CD4-positive, alpha-beta memory T cell (primary cell): ENCODE measurements around the gene MRPS27. TPM values are rescaled to one million over a fixed set of nuclear protein-coding genes. Genes with fewer than 3 reads are reported as not detected.
A peak's percentile ranks its signal among the peaks of the same experiment; 100 is the strongest.

Experiments used
- CTCF ChIA-PET: fragments of 350-600 bp; sonication (Branson Sonifier 250); formaldehyde crosslinking; loops from one replicate; lab custom pipeline; 2021; ENCODE audit warnings: inconsistent platforms; ENCODE audit not compliant: partially characterized antibody; lab: Charles Lee
- POLR2A ChIA-PET: fragments of 350-600 bp; sonication (Branson Sonifier 250); formaldehyde crosslinking; loops from one replicate; lab custom pipeline; 2021; ENCODE audit not compliant: partially characterized antibody; lab: Charles Lee
- DNase-seq, 5 donors: peaks; one replicate each; pipeline versions ENCODE4 v3.0.0 to v3.0.0-alpha.2; 2020 to 2022; ENCODE audit warnings: mixed read lengths in 1 of 5
- H3K27ac ChIP-seq: one replicate; pipeline ENCODE4 v1.7.0; 2013; ENCODE audit warnings: low read depth, low read length
- H3K27me3 ChIP-seq: 2 replicates; pipeline ENCODE4 v1.7.0; 2013; ENCODE audit warnings: mild to moderate bottlenecking, low read length, moderate library complexity; ENCODE audit not compliant: insufficient read depth
- H3K36me3 ChIP-seq: 2 replicates; pipeline ENCODE4 v1.7.0; 2013; ENCODE audit warnings: mild to moderate bottlenecking, low read length, moderate library complexity; ENCODE audit not compliant: insufficient read depth
- H3K4me1 ChIP-seq: 2 replicates; pipeline ENCODE4 v1.7.0; 2013; ENCODE audit warnings: mild to moderate bottlenecking, low read length, moderate library complexity; ENCODE audit not compliant: insufficient read depth
- H3K4me3 ChIP-seq, 2 donors: one replicate each; pipeline ENCODE4 v1.7.0; 2013; ENCODE audit warnings: low read length in 2 of 2, mild to moderate bottlenecking in 1 of 2
- H3K9me3 ChIP-seq, 2 donors: one replicate each; pipeline ENCODE4 v1.7.0; 2013; ENCODE audit warnings: low read length in 2 of 2, control low read depth in 1 of 2; ENCODE audit not compliant: control insufficient read depth in 1 of 2
- H3K27ac Mint-ChIP-seq, 7 donors: one replicate each; pipeline ENCODE4 v1.8.0; 2020 to 2021; ENCODE audit warnings: mixed read lengths in 7 of 7, mild to moderate bottlenecking in 6 of 7, inconsistent platforms in 3 of 7, moderate library complexity in 3 of 7
- H3K27me3 Mint-ChIP-seq, 2 donors: one replicate each; pipeline ENCODE4 v1.8.0; 2020 to 2021; ENCODE audit warnings: mixed read lengths in 2 of 2
- H3K36me3 Mint-ChIP-seq, 2 donors: one replicate each; pipeline ENCODE4 v1.8.0; 2020 to 2021; ENCODE audit warnings: mixed read lengths in 2 of 2, inconsistent platforms in 1 of 2, mild to moderate bottlenecking in 1 of 2
- H3K4me1 Mint-ChIP-seq, 4 donors: one replicate each; pipeline ENCODE4 v1.8.0; 2020 to 2021; ENCODE audit warnings: mixed read lengths in 4 of 4, mild to moderate bottlenecking in 1 of 4
- H3K4me3 Mint-ChIP-seq, 8 donors: one replicate each; pipeline ENCODE4 v1.8.0; 2020 to 2021; ENCODE audit warnings: mixed read lengths in 8 of 8, mild to moderate bottlenecking in 7 of 8, moderate library complexity in 6 of 8, inconsistent platforms in 3 of 8
- H3K9me3 Mint-ChIP-seq, 8 donors: one replicate each; pipeline ENCODE4 v1.8.0; 2020 to 2021; ENCODE audit warnings: mixed read lengths in 8 of 8, mild to moderate bottlenecking in 5 of 8, inconsistent platforms in 3 of 8, moderate library complexity in 1 of 8
- intact Hi-C: fragments of 100-400 bp; cut with micrococcal nuclease; formaldehyde crosslinking; loops from one replicate; pipeline ENCODE4 v1.15.1; 2023
- polyA plus RNA-seq, 2 donors: library from polyadenylated mRNA; unstranded; fragments of 300-500 nt; fragmentation: Illumina TruSeq; gene quantifications; one replicate each; pipeline ENCODE4 v1.2.3, GENCODE V29; 2021
- total RNA-seq, 2 experiments: library from RNA; stranded (reverse); gene quantifications; one replicate each; pipeline ENCODE4 v1.2.3, GENCODE V29; 2021

The MRPS27 gene
- total and polyA plus RNA-seq, 4 experiments from 2014 or later, result 36.6 to 44.6 (median 39.0) TPM

DNA sequence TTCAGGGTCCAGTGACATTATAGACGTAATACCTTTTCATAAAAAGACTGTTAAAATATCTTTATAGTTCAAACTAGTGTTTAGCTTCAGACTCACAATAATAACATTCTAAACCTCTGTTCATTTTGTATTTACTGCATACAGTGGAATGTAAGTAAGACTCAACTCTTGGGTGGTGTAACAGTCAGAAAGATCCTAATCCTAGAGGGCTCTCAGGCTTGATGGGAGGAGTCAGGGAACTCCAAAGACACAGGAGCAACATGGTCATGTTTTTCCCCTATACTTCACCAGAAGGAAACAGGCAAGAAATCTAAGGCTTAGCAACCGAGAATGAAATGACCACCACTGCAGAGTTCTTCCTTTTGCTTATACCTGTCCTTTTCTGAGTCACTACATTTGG, 82.6 kb downstream of the MRPS27 start:
- Mint-ChIP-seq H3K36me3 (peaks cover 18 to 38% of the 10 kb centered on the region in 2 donors), H3K27me3 (no peaks in the 10 kb centered on the region), H3K9me3 (no peaks in the 10 kb centered on the region), H3K4me1 (peaks cover 23 to 34% (median 30%) of the 10 kb centered on the region in 4 donors), H3K4me3 (no peak overlapping the region), H3K27ac (no peak overlapping the region)
- ChIA-PET POLR2A (no interaction called here), CTCF (interaction anchor here (2.1 kb wide), 1 partner anchor 71 kb away, joined by 6 read pairs; no protein-coding TSS in a partner anchor)
- Histone ChIP-seq H3K36me3 (no peaks in the 10 kb centered on the region), H3K9me3 (no peaks in the 10 kb centered on the region), H3K27me3 (no peaks in the 10 kb centered on the region), H3K4me1 (peaks cover 34% of the 10 kb centered on the region), H3K4me3 (no peak overlapping the region), H3K27ac (no peak overlapping the region)
- intact Hi-C loops, result no loop called here
- no peak for DNase-seq

DNA sequence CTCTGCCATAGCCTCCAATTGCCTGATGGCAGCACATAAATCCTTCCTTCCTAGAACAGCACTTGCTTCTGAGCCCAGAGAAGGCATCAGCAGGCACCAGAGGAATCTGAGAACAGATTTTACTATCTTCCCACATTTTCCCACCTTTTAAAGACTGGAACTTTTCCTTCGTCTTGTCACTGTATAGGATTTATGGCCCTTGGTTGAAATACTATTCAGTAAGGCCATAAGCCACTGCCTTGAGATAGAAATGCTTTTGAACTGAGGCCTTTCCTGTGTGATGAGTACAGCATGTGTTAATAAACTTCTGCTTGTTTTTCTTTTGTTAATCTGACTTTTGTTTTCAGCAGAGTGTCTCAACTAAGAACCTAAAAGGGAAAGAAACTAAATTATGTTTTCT, 84.3 kb downstream of the MRPS27 start:
- no peak overlapping the region for H3K27ac Mint-ChIP-seq
- peaks cover 27 to 42% (median 36%) of the 10 kb centered on the region in 4 donors for H3K4me1 Mint-ChIP-seq
- peaks cover 23 to 42% of the 10 kb centered on the region in 2 donors for H3K36me3 Mint-ChIP-seq
- no peaks in the 10 kb centered on the region for H3K27me3 Mint-ChIP-seq
- H3K9me3 Mint-ChIP-seq, result no peaks in the 10 kb centered on the region
- Histone ChIP-seq H3K36me3 (peaks cover 4% of the 10 kb centered on the region), H3K27ac (no peak overlapping the region), H3K9me3 (no peaks in the 10 kb centered on the region), H3K27me3 (no peaks in the 10 kb centered on the region), H3K4me3 (no peak overlapping the region), H3K4me1 (peaks cover 45% of the 10 kb centered on the region)
- ChIA-PET POLR2A (no interaction called here), CTCF (interaction anchor here (0.7 kb wide), 1 partner anchor 72 kb away, joined by 3 read pairs; no protein-coding TSS in a partner anchor)
- intact Hi-C loops, result loop anchor here (2.0 kb wide), 1 partner anchor 33 kb away; no protein-coding TSS in a partner anchor
- no peak for DNase-seq
- H3K4me3 Mint-ChIP-seq, result no peak overlapping the region

DNA sequence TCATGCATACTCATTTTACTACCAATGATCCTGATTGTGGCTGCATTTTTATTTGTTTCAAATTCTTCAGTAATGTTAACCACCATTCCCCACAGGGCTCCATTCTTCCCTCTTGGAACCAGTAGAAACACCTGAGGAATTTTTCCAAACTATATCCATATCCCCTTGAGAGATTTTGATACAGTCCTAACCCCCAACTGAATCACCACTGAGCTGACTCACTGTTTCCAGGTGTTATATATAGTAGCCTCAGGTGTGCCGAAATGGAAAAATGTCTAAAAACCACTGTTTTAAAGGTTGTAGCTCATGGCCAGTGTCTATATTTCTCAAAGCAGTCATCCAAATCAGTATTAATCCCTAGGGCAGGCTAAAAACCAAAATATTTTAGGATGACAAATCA, 85.2 kb downstream of the MRPS27 start:
- ChIA-PET CTCF (interaction anchor here (0.7 to 2.4 kb wide), 2 partner anchors 12 to 74 kb away, joined by 3 to 8 read pairs; no protein-coding TSS in a partner anchor), POLR2A (no interaction called here)
- peaks cover 31 to 47% (median 39%) of the 10 kb centered on the region in 4 donors for H3K4me1 Mint-ChIP-seq
- Histone ChIP-seq H3K36me3 (peaks cover 4% of the 10 kb centered on the region), H3K4me1 (peaks cover 45% of the 10 kb centered on the region), H3K4me3 (no peak overlapping the region), H3K27me3 (no peaks in the 10 kb centered on the region), H3K27ac (no peak overlapping the region), H3K9me3 (no peaks in the 10 kb centered on the region)
- no peak for DNase-seq
- H3K4me3 Mint-ChIP-seq, result peak overlapping the region in 1 of 8 donors; percentile 12
- H3K9me3 Mint-ChIP-seq, result no peaks in the 10 kb centered on the region
- H3K27me3 Mint-ChIP-seq, result no peaks in the 10 kb centered on the region
- peaks cover 29 to 48% of the 10 kb centered on the region in 2 donors for H3K36me3 Mint-ChIP-seq
- peak overlapping the region in 3 of 7 donors; percentile 13 to 62 (median 20) for H3K27ac Mint-ChIP-seq
- intact Hi-C loops, result loop anchor here (2.0 to 5.0 kb wide), 3 partner anchors 34 to 98 kb away; no protein-coding TSS in a partner anchor

DNA sequence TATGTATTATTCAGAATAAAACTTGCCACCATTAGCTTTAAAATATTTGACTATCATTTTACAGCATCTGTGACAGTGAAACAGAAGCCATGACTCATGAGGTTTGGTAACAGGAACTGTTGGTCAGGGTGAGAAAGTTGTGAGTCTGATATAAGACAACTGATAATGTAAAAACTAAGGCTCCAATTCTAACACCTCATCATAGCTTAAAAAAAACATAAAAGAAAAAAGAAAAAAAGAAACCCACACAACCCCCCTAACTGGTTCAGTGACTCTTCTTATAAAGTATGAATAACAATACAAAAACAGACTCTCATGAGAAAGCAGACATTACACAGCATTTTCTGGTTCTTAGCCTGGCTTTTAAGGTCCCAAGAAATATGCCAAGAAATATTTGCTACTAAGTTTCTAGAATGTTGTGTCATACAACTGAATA, 85.8 kb downstream of the MRPS27 start:
- CTCF ChIA-PET, result interaction anchor here (0.7 to 2.4 kb wide), 2 partner anchors 12 to 74 kb away, joined by 3 to 8 read pairs; no protein-coding TSS in a partner anchor
- peaks cover 45% of the 10 kb centered on the region for H3K4me1 ChIP-seq
- Mint-ChIP-seq H3K4me1 (peaks cover 31 to 47% (median 39%) of the 10 kb centered on the region in 4 donors), H3K27ac (peak overlapping the region in 3 of 7 donors; percentile 6 to 62 (median 20)), H3K27me3 (no peaks in the 10 kb centered on the region), H3K36me3 (peaks cover 32 to 48% of the 10 kb centered on the region in 2 donors), H3K4me3 (peak overlapping the region in 5 of 8 donors; percentile 13 to 70 (median 41)), H3K9me3 (no peaks in the 10 kb centered on the region)
- peak; percentile 64 to 71 (median 67) for DNase-seq
- H3K9me3 ChIP-seq, result no peaks in the 10 kb centered on the region
- intact Hi-C loops, result loop anchor here (2.0 to 5.0 kb wide), 3 partner anchors 35 to 97 kb away; no protein-coding TSS in a partner anchor
- H3K4me3 ChIP-seq, result no peak overlapping the region
- H3K27me3 ChIP-seq, result no peaks in the 10 kb centered on the region
- no peak overlapping the region for H3K27ac ChIP-seq
- POLR2A ChIA-PET, result interaction anchor here (0.8 kb wide), 2 partner anchors 74 to 85 kb away, joined by 3 to 5 read pairs; partner anchors contain the start of genes MRPS27 and PTCD2
- H3K36me3 ChIP-seq, result peaks cover 4% of the 10 kb centered on the region

DNA sequence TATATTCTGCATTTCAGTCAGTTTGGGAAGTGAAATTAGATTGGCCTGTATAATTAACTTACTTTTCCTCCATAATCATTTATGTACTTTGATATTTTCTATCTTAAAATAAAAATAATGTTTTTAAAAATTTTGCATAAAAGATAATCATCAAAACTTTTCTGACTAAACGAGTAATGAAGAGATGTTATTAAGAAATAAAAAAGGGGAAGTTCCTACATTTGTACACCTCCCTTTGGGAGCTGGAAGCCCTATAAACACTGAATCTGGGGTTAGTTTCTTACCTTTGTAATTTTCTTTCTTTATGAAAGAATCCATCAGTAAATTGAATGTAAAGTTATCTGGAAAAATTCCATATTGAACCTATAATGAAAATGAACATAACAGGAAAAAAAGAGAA, 86.2 kb downstream of the MRPS27 start:
- POLR2A ChIA-PET, result interaction anchor here (0.8 kb wide), 2 partner anchors 75 to 86 kb away, joined by 3 to 5 read pairs; partner anchors contain the start of genes MRPS27 and PTCD2
- H3K4me3 Mint-ChIP-seq, result peak overlapping the region in 3 of 8 donors; percentile 41 to 70 (median 42)

DNA sequence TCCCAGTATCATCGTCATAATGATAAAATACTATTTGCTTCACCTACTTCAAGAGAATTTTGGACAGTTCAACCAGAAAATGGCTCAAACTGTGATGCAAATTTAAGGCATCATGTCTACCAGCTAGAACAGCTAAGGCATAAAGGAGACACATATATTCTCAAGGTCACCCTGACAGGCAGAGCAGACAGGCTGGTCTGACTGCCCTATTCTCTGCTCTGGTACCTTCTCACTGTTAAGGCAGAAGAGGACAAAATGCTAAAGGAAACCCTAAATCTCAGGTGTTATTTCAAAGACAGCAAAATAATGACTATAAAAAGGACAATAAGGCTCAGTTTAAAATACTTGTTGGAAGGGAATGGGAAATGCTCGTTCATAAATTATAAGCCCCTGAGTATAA, 87.2 kb downstream of the MRPS27 start:
- no peaks in the 10 kb centered on the region for H3K27me3 Mint-ChIP-seq
- intact Hi-C loops, result loop anchor here (5.0 kb wide), 2 partner anchors 74 to 96 kb away; no protein-coding TSS in a partner anchor
- peaks cover 31 to 47% (median 39%) of the 10 kb centered on the region in 4 donors for H3K4me1 Mint-ChIP-seq

More for the DNA sequence above, 86.2 kb downstream of the MRPS27 start:
- no peaks in the 10 kb centered on the region for H3K27me3 ChIP-seq
- Mint-ChIP-seq H3K9me3 (no peaks in the 10 kb centered on the region), H3K4me1 (peaks cover 31 to 47% (median 39%) of the 10 kb centered on the region in 4 donors), H3K27me3 (no peaks in the 10 kb centered on the region), H3K36me3 (peaks cover 32 to 43% of the 10 kb centered on the region in 2 donors), H3K27ac (peak overlapping the region in 2 of 7 donors; percentile 6 to 62)
- CTCF ChIA-PET, result interaction anchor here (2.4 kb wide), 1 partner anchor 75 kb away, joined by 8 read pairs; no protein-coding TSS in a partner anchor
- no peak overlapping the region for H3K27ac ChIP-seq
- peaks cover 45% of the 10 kb centered on the region for H3K4me1 ChIP-seq
- H3K4me3 ChIP-seq, result no peak overlapping the region
- no peak for DNase-seq
- intact Hi-C loops, result loop anchor here (2.0 to 5.0 kb wide), 3 partner anchors 35 to 97 kb away; no protein-coding TSS in a partner anchor
- H3K36me3 ChIP-seq, result peaks cover 4% of the 10 kb centered on the region
- H3K9me3 ChIP-seq, result no peaks in the 10 kb centered on the region

More for the DNA sequence above, 87.2 kb downstream of the MRPS27 start:
- Histone ChIP-seq H3K9me3 (no peaks in the 10 kb centered on the region), H3K36me3 (peaks cover 4% of the 10 kb centered on the region), H3K4me3 (peak overlapping the region; percentile 2 to 8), H3K27me3 (no peaks in the 10 kb centered on the region), H3K4me1 (peaks cover 45% of the 10 kb centered on the region), H3K27ac (no peak overlapping the region)
- CTCF ChIA-PET, result no interaction called here
- Mint-ChIP-seq H3K4me3 (peak overlapping the region; percentile 5 to 78 (median 57)), H3K9me3 (no peaks in the 10 kb centered on the region), H3K27ac (peak overlapping the region in 5 of 7 donors; percentile 4 to 82 (median 68)), H3K36me3 (peaks cover 29 to 36% of the 10 kb centered on the region in 2 donors)
- POLR2A ChIA-PET, result no interaction called here
- no peak for DNase-seq
